Measurements from ENCODE around the gene ZBTB24. TPM values are rescaled to one million over a fixed set of nuclear protein-coding genes. Genes with fewer than 3 reads are reported as not detected.

ZBTB24 gene
- total and polyA plus RNA-seq, 3 donors from 2014 or later = 8.1 to 13.3 (median 12.4) TPM

- no peak overlapping the region for H3K27ac ChIP-seq
- H3K27me3 ChIP-seq = no peaks in the 10 kb centered on the region
- whole genome bisulfite sequencing, 2 donors = 88 to 93% methylated on average over 5 of the region's 5 CpGs
- H3K4me1 ChIP-seq = no peaks in the 10 kb centered on the region
- no peak for DNase-seq
- TF ChIP-seq POLR2A (IDR thresholded peaks at IDR 0.05) (no peak), CTCF (IDR thresholded peaks at IDR 0.05) (no peak)
- intact Hi-C loops (cut with DNase I; ENCODE audit: low total_unique reads) = no loop called here
- no peaks in the 10 kb centered on the region for H3K9me3 ChIP-seq
- H3K4me3 ChIP-seq = no peak overlapping the region
- no peaks in the 10 kb centered on the region for H3K36me3 ChIP-seq (ENCODE audit: low read depth, missing control alignments)
These were observed 47.0 kb downstream of the ZBTB24 start for GRCh38 chr6:109436041-109436440.

- 69 to 70% methylated on average over 2 of the region's 2 CpGs for WGBS, 2 donors
- intact Hi-C loops (cut with DNase I; ENCODE audit: low total_unique reads) = no loop called here
These were observed 48.6 kb downstream of the ZBTB24 start for GRCh38 chr6:109434456-109434855.

GRCh38 chr6:109429496-109429895, 53.5 kb downstream of the ZBTB24 start:
- H3K36me3 ChIP-seq (ENCODE audit: low read depth, missing control alignments) = no peaks in the 10 kb centered on the region
- DNase-seq = no peak
- no peak for TF ChIP-seq CTCF (IDR thresholded peaks at IDR 0.05)
- no peak for TF ChIP-seq POLR2A (IDR thresholded peaks at IDR 0.05)
- WGBS, 2 donors = 96 to 97% methylated on average over 3 of the region's 3 CpGs
- intact Hi-C loops (cut with DNase I; ENCODE audit: low total_unique reads) = no loop called here
- no peak overlapping the region for H3K27ac ChIP-seq
- no peaks in the 10 kb centered on the region for H3K27me3 ChIP-seq
- no peaks in the 10 kb centered on the region for H3K9me3 ChIP-seq
- no peaks in the 10 kb centered on the region for H3K4me1 ChIP-seq
- no peak overlapping the region for H3K4me3 ChIP-seq

More at GRCh38 chr6:109434456-109434855, 48.6 kb downstream of the ZBTB24 start:
- Histone ChIP-seq H3K27me3 (no peaks in the 10 kb centered on the region), H3K4me3 (no peak overlapping the region), H3K36me3 (ENCODE audit: low read depth, missing control alignments) (no peaks in the 10 kb centered on the region), H3K27ac (no peak overlapping the region), H3K9me3 (no peaks in the 10 kb centered on the region), H3K4me1 (no peaks in the 10 kb centered on the region)
- TF ChIP-seq CTCF (IDR thresholded peaks at IDR 0.05) (no peak), POLR2A (IDR thresholded peaks at IDR 0.05) (no peak)
- no peak for DNase-seq

- 53 to 59% methylated on average over 7 of the region's 7 CpGs for WGBS, 2 donors
- no peak overlapping the region for H3K27ac ChIP-seq
- H3K27me3 ChIP-seq = no peaks in the 10 kb centered on the region
- intact Hi-C loops (cut with DNase I; ENCODE audit: low total_unique reads) = no loop called here
- no peak overlapping the region for H3K4me3 ChIP-seq
- no peaks in the 10 kb centered on the region for H3K36me3 ChIP-seq (ENCODE audit: low read depth, missing control alignments)
- TF ChIP-seq POLR2A (IDR thresholded peaks at IDR 0.05) (no peak), CTCF (IDR thresholded peaks at IDR 0.05) (no peak)
- DNase-seq = no peak
- H3K9me3 ChIP-seq = no peaks in the 10 kb centered on the region
- no peaks in the 10 kb centered on the region for H3K4me1 ChIP-seq
These were observed 54.0 kb downstream of the ZBTB24 start for GRCh38 chr6:109428889-109429477.

- H3K9me3 ChIP-seq = no peaks in the 10 kb centered on the region
- TF ChIP-seq CTCF (IDR thresholded peaks at IDR 0.05) = no peak
- no peak for TF ChIP-seq POLR2A (IDR thresholded peaks at IDR 0.05)
- H3K4me1 ChIP-seq = no peaks in the 10 kb centered on the region
- WGBS, 2 donors = 93 to 94% methylated on average over 2 of the region's 2 CpGs
- H3K27ac ChIP-seq = no peak overlapping the region
- no peaks in the 10 kb centered on the region for H3K27me3 ChIP-seq
- H3K4me3 ChIP-seq = no peak overlapping the region
- H3K36me3 ChIP-seq (ENCODE audit: low read depth, missing control alignments) = no peaks in the 10 kb centered on the region
- no peak for DNase-seq
- intact Hi-C loops (cut with DNase I; ENCODE audit: low total_unique reads) = no loop called here
These were observed 58.1 kb downstream of the ZBTB24 start for GRCh38 chr6:109424946-109425345.

Data from testis (tissue), 3 donors.